Measurements from ENCODE around the gene GLT8D1.

Gene GLT8D1

GRCh38 chr3:52696830-52697631 lies 8.6 kb downstream of the GLT8D1 start:
- no peak for TF ChIP-seq CTCF (IDR thresholded peaks at IDR 0.05; ENCODE audit: borderline replicate concordance, insufficient read depth, low read depth, low read length)
- no peak overlapping the region for H3K4me3 ChIP-seq (ENCODE audit: low read depth, low read length)

- TF ChIP-seq CTCF (IDR thresholded peaks at IDR 0.05; ENCODE audit: borderline replicate concordance, insufficient read depth, low read depth, low read length), result no peak
- no peak overlapping the region for H3K4me3 ChIP-seq (ENCODE audit: low read depth, low read length)
Observed at GRCh38 chr3:52695798-52696671, 9.6 kb downstream of the GLT8D1 start.

- H3K4me3 ChIP-seq (ENCODE audit: low read depth, low read length), result no peak overlapping the region
- TF ChIP-seq CTCF (IDR thresholded peaks at IDR 0.05; ENCODE audit: borderline replicate concordance, insufficient read depth, low read depth, low read length), result no peak
Observed at GRCh38 chr3:52694528-52695189, 10.9 kb downstream of the GLT8D1 start.

- no peak for TF ChIP-seq CTCF (IDR thresholded peaks at IDR 0.05; ENCODE audit: borderline replicate concordance, insufficient read depth, low read depth, low read length)
- no peak overlapping the region for H3K4me3 ChIP-seq (ENCODE audit: low read depth, low read length)
Observed at GRCh38 chr3:52693071-52693470, 12.5 kb downstream of the GLT8D1 start.

GRCh38 chr3:52690560-52690959 lies 15.0 kb downstream of the GLT8D1 start:
- TF ChIP-seq CTCF (IDR thresholded peaks at IDR 0.05; ENCODE audit: borderline replicate concordance, insufficient read depth, low read depth, low read length), result no peak
- H3K4me3 ChIP-seq (ENCODE audit: low read depth, low read length), result no peak overlapping the region

GRCh38 chr3:52689151-52689550 lies 16.4 kb downstream of the GLT8D1 start:
- TF ChIP-seq CTCF (IDR thresholded peaks at IDR 0.05; ENCODE audit: borderline replicate concordance, insufficient read depth, low read depth, low read length), result no peak
- H3K4me3 ChIP-seq (ENCODE audit: low read depth, low read length), result no peak overlapping the region
